HCT116 (cell line): ENCODE measurements around the gene CAST. TPM values are rescaled to one million over a fixed set of nuclear protein-coding genes. Genes with fewer than 3 reads are reported as not detected.

Experiments
- ATAC-seq: fragments of 200-7000 bp; cut with Tn5 transposase; 2 replicates; pipeline ENCODE4 v1.9.1; 2020; ENCODE audit warnings: mild to moderate bottlenecking, moderate library complexity
- BruUV-seq: library from RNA; stranded (reverse); fragments of 400-500 nt; replicated peaks from 2 replicates; lab custom pipeline; 2021; lab: Mats Ljungman, UMichigan
- CTCF ChIA-PET: fragments of 300-600 bp; sonication (Branson Sonifier 250); formaldehyde crosslinking; loops from one replicate; lab custom pipeline; 2021; ENCODE audit warnings: antibody characterized with exemption; lab: Charles Lee
- POLR2A ChIA-PET: fragments of 300-600, 350-600 bp; sonication (Branson Sonifier 250); formaldehyde crosslinking; loops from one replicate; lab custom pipeline; 2021; ENCODE audit warnings: antibody characterized with exemption; lab: Charles Lee
- RAD21 ChIA-PET, 2 experiments: fragments of 300-600 bp; sonication (Branson Sonifier 250); formaldehyde crosslinking; loops; one replicate each; lab custom pipeline; 2023; ENCODE audit warnings: low total read pairs in 2 of 2; ENCODE audit not compliant: uncharacterized antibody in 2 of 2, unreplicated experiment in 2 of 2, low non-redundant PET in 1 of 2; lab: Charles Lee
- DNase-seq: peaks from one replicate; pipeline ENCODE4 v3.0.0-alpha.2; 2010; ENCODE audit warnings: low read depth, low spot score
- H2AFZ ChIP-seq: fragments of 200-600 bp; shearing (Covaris generic), sonication (generic); 2 replicates; pipeline ENCODE4 v1.6.1; 2017; ENCODE audit warnings: low read depth, mixed run types, mixed read lengths, antibody characterized with exemption, low read length; ENCODE audit not compliant: poor library complexity, severe bottlenecking
- H3K27ac ChIP-seq: 2 replicates; pipeline ENCODE4 v1.5.1; 2012; ENCODE audit warnings: low read depth, low read length
- H3K27me3 ChIP-seq: fragments of 200-600 bp; sonication (generic); 2 replicates; pipeline ENCODE4 v1.6.1; 2016; ENCODE audit warnings: mixed run types, low read length, mixed read lengths; ENCODE audit not compliant: insufficient read depth
- H3K36me3 ChIP-seq, 2 experiments: fragments of 200-500 bp in 1 of 2; fragments of 200-600 bp in 1 of 2; sonication (Bioruptor generic) in 1 of 2; sonication (generic) in 1 of 2; 2 replicates each; pipeline versions ENCODE4 v1.5.1 to v1.6.1; 2014 to 2016; ENCODE audit warnings: low read length in 2 of 2, inconsistent platforms in 1 of 2, mixed read lengths in 1 of 2, mixed run types in 1 of 2; ENCODE audit not compliant: insufficient read depth in 2 of 2, control insufficient read depth in 1 of 2
- H3K4me1 ChIP-seq, 2 experiments: fragments of 200-600 bp in 1 of 2; sonication (generic) in 1 of 2; 2 replicates each; pipeline versions ENCODE4 v1.5.1 to v1.6.1; 2012 to 2017; ENCODE audit warnings: low read length in 2 of 2, inconsistent platforms in 1 of 2, mild to moderate bottlenecking in 1 of 2, mixed read lengths in 1 of 2, mixed run types in 1 of 2, moderate library complexity in 1 of 2; ENCODE audit not compliant: insufficient read depth in 2 of 2, control insufficient read depth in 1 of 2
- H3K4me2 ChIP-seq: fragments of 200-600 bp; sonication (generic); 2 replicates; pipeline ENCODE4 v1.6.1; 2017; ENCODE audit warnings: mixed run types, low read length, mixed read lengths
- H3K4me3 ChIP-seq, 2 experiments: fragments of 200-600 bp in 1 of 2; sonication (generic) in 1 of 2; replicated peaks in 1 of 2; 2 replicates each; pipeline ENCODE4 v1.5.1; 2011 to 2016; ENCODE audit warnings: low read length in 2 of 2, control low read depth in 1 of 2, low read depth in 1 of 2, mild to moderate bottlenecking in 1 of 2, mixed read lengths in 1 of 2, mixed run types in 1 of 2
- H3K79me2 ChIP-seq: fragments of 200-600 bp; sonication (generic); 2 replicates; pipeline ENCODE4 v1.6.1; 2017; ENCODE audit warnings: mild to moderate bottlenecking, mixed run types, low read length, moderate library complexity, mixed read lengths; ENCODE audit not compliant: insufficient read depth
- H3K9ac ChIP-seq: fragments of 200-600 bp; sonication (generic); 2 replicates; pipeline ENCODE4 v1.6.1; 2016; ENCODE audit warnings: low read length, mixed read lengths
- H3K9me2 ChIP-seq: fragments of 200-600 bp; sonication (generic), shearing (Covaris generic); 2 replicates; pipeline ENCODE4 v1.6.1; 2017; ENCODE audit warnings: mixed run types, mild to moderate bottlenecking, moderate library complexity; ENCODE audit not compliant: insufficient read depth
- H3K9me3 ChIP-seq, 2 experiments: fragments of 200-500 bp in 1 of 2; fragments of 200-600 bp in 1 of 2; sonication (Bioruptor generic) in 1 of 2; sonication (generic) in 1 of 2; 2 replicates each; pipeline ENCODE4 v1.6.1; 2014 to 2017; ENCODE audit warnings: low read length in 2 of 2, mixed read lengths in 2 of 2, inconsistent platforms in 1 of 2, low read depth in 1 of 2, mild to moderate bottlenecking in 1 of 2, mixed run types in 1 of 2, moderate library complexity in 1 of 2; ENCODE audit not compliant: control insufficient read depth in 1 of 2, insufficient read depth in 1 of 2
- H4K20me1 ChIP-seq: fragments of 200-600 bp; sonication (generic), shearing (Covaris generic); 2 replicates; pipeline ENCODE4 v1.6.1; 2017; ENCODE audit warnings: mixed run types, mild to moderate bottlenecking, moderate library complexity; ENCODE audit not compliant: insufficient read depth
- EGR1 ChIP-seq: IDR thresholded peaks from 2 replicates; pipeline ENCODE4 v1.6.1; 2012; ENCODE audit warnings: low read depth
- EZH2phosphoT487 ChIP-seq: fragments of 200-600 bp; IDR thresholded peaks from 2 replicates; pipeline ENCODE4 v1.6.1; 2018; ENCODE audit warnings: antibody characterized with exemption, borderline replicate concordance
- FOSL1 ChIP-seq: IDR thresholded peaks from 2 replicates; pipeline ENCODE4 v1.6.1; 2012; ENCODE audit warnings: low read depth
- JUND ChIP-seq: IDR thresholded peaks from 2 replicates; pipeline ENCODE4 v1.6.1; 2012
- POLR2AphosphoS5 ChIP-seq: IDR thresholded peaks from 2 replicates; pipeline ENCODE4 v1.6.1; 2011; ENCODE audit warnings: mild to moderate bottlenecking, low read depth, low read length, moderate library complexity
- RAD21 ChIP-seq: IDR thresholded peaks from 2 replicates; pipeline ENCODE4 v1.6.1; 2012; ENCODE audit warnings: low read depth, mild to moderate bottlenecking
- SP1 ChIP-seq: IDR thresholded peaks from 2 replicates; pipeline ENCODE4 v1.6.1; 2012; ENCODE audit warnings: low read depth
- TCF7L2 ChIP-seq: IDR thresholded peaks from 2 replicates; pipeline ENCODE4 v1.7.0; 2011; ENCODE audit warnings: borderline replicate concordance, inconsistent platforms; ENCODE audit not compliant: insufficient read depth, insufficient read length; ENCODE audit errors: extremely low read depth
- YY1 ChIP-seq: IDR thresholded peaks from 2 replicates; pipeline ENCODE4 v1.6.1; 2011; ENCODE audit warnings: low read length, low read depth, moderate library complexity, mild to moderate bottlenecking; ENCODE audit not compliant: insufficient replicate concordance; ENCODE audit errors: extremely low read depth
- ZFX ChIP-seq: fragments of 450-650 bp; IDR thresholded peaks from 2 replicates; pipeline ENCODE4 v1.6.1; 2017
- ZNF274 ChIP-seq: fragments of 200-500 bp; sonication (Bioruptor generic); IDR thresholded peaks from 2 replicates; pipeline ENCODE4 v1.6.1; 2014; ENCODE audit warnings: mild to moderate bottlenecking, low read depth, low read length, inconsistent platforms
- intact Hi-C: fragments of 100-400 bp; cut with micrococcal nuclease; formaldehyde crosslinking; loops from 2 replicates; pipeline ENCODE4 v1.10.0; 2022
- total RNA-seq: library from RNA; stranded (reverse); gene quantifications from one replicate; pipeline ENCODE4 v1.2.1, GENCODE V29; 2021; ENCODE audit not compliant: unreplicated experiment
- TF ChIP-seq, protein P1 (sequence below): IDR thresholded peaks from 2 replicates; pipeline ENCODE4 v1.6.1; 2012
- TF ChIP-seq, protein P2 (sequence below): IDR thresholded peaks from 2 replicates; pipeline ENCODE4 v1.6.1; 2012; ENCODE audit warnings: low read depth
- TF ChIP-seq, protein P3 (sequence below): IDR thresholded peaks from 2 replicates; pipeline ENCODE4 v1.6.1; 2011; ENCODE audit warnings: mild to moderate bottlenecking, low read length, moderate library complexity; ENCODE audit not compliant: insufficient replicate concordance; ENCODE audit errors: extremely low read depth

The CAST gene
- total RNA-seq, 1 experiment from 2014 or later: 142 TPM

DNA sequence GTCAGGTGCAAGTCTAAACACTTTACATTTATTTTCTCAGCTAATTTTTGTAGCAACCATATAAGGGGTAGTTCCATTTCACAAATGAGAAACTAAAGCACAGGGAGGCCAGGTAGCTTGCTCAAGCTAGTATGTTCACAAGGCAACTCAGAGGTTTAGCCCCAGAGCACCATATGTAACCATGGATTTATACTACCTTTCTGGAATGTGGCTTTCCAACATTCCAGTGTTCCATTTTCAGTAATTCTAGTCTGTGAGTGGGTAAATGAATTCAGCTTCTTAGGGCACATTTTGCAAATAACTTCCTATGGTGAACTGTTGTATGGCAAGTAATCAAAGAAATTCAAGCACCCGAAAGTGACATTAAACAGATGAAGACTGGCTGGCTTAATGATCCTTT, 25.0 kb upstream of the CAST start (continued):
- TF ChIP-seq YY1: no peak
- no peak for TF ChIP-seq JUND
- no peak for TF ChIP-seq TCF7L2
- TF ChIP-seq ZNF274: no peak
- no peak for TF ChIP-seq ZFX

DNA sequence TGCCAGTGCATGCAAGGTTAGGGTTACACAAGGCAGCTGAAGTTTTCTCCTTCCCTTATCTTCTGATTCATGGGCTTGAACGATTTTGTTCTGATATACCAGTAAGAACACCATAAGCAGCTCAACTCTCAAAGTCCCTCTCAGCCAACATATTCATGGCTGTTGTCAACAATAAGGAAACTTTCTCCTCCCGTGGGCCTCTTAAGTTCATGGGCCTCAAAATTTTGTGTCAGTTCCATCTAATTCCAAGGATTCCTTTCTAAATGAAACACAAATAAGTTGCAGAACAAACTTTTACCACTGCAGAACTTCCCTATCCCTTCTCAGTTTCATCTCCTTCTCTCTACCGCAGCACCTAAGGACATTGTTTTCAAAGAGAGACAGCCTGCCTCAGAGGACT, 23.6 kb upstream of the CAST start:
- no peaks in the 10 kb centered on the region for H3K4me1 ChIP-seq
- no peak overlapping the region for H3K4me3 ChIP-seq
- no peaks in the 10 kb centered on the region for H4K20me1 ChIP-seq
- H3K27ac ChIP-seq: no peak overlapping the region
- no peak overlapping the region for H3K9ac ChIP-seq
- CTCF ChIA-PET: no interaction called here
- TF ChIP-seq, protein P1, sequence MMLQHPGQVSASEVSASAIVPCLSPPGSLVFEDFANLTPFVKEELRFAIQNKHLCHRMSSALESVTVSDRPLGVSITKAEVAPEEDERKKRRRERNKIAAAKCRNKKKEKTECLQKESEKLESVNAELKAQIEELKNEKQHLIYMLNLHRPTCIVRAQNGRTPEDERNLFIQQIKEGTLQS: no peak
- TF ChIP-seq RAD21 (no peak), EZH2phosphoT487 (no peak), POLR2AphosphoS5 (no peak), FOSL1 (no peak)
- no peak overlapping the region for H3K4me2 ChIP-seq
- POLR2A ChIA-PET: no interaction called here
- H3K9me2 ChIP-seq: no peaks in the 10 kb centered on the region
- no TSS peak for BruUV-seq
- no peak overlapping the region for H2AFZ ChIP-seq
- no peaks in the 10 kb centered on the region for H3K27me3 ChIP-seq
- DNase-seq: no peak
- RAD21 ChIA-PET: no interaction called here
- H3K9me3 ChIP-seq: no peaks in the 10 kb centered on the region
- no peaks in the 10 kb centered on the region for H3K36me3 ChIP-seq
- intact Hi-C loops: no loop called here
- ATAC-seq: no peak
- no peaks in the 10 kb centered on the region for H3K79me2 ChIP-seq

DNA sequence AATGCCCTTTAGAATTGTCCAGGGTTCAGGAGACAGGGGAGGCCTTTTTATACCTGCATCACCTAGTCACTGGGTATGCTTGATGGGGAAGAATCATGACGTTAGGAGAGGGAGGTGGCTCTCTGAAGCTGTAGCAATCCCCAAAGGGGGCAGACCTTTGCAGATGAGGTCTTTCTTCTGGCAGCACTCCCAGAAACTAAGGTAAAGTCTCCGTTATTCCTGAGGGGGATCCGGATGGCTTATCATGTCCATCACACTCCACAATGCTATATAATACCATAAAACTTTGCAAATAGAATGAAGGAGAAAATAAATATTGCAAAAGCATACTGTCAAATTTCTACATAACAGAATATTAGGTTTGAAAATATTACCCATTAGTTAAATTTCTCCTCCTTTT, 21.5 kb upstream of the CAST start:
- no peak for ATAC-seq
- no peaks in the 10 kb centered on the region for H3K4me1 ChIP-seq
- no peak overlapping the region for H2AFZ ChIP-seq
- no peak overlapping the region for H3K9ac ChIP-seq
- intact Hi-C loops: no loop called here
- POLR2A ChIA-PET: no interaction called here
- no peak overlapping the region for H3K27ac ChIP-seq
- H3K27me3 ChIP-seq: no peaks in the 10 kb centered on the region
- no peak for DNase-seq
- no peaks in the 10 kb centered on the region for H3K36me3 ChIP-seq
- TF ChIP-seq YY1 (no peak), SP1 (no peak), EZH2phosphoT487 (no peak), EGR1 (no peak), FOSL1 (no peak)
- TF ChIP-seq, protein P2, sequence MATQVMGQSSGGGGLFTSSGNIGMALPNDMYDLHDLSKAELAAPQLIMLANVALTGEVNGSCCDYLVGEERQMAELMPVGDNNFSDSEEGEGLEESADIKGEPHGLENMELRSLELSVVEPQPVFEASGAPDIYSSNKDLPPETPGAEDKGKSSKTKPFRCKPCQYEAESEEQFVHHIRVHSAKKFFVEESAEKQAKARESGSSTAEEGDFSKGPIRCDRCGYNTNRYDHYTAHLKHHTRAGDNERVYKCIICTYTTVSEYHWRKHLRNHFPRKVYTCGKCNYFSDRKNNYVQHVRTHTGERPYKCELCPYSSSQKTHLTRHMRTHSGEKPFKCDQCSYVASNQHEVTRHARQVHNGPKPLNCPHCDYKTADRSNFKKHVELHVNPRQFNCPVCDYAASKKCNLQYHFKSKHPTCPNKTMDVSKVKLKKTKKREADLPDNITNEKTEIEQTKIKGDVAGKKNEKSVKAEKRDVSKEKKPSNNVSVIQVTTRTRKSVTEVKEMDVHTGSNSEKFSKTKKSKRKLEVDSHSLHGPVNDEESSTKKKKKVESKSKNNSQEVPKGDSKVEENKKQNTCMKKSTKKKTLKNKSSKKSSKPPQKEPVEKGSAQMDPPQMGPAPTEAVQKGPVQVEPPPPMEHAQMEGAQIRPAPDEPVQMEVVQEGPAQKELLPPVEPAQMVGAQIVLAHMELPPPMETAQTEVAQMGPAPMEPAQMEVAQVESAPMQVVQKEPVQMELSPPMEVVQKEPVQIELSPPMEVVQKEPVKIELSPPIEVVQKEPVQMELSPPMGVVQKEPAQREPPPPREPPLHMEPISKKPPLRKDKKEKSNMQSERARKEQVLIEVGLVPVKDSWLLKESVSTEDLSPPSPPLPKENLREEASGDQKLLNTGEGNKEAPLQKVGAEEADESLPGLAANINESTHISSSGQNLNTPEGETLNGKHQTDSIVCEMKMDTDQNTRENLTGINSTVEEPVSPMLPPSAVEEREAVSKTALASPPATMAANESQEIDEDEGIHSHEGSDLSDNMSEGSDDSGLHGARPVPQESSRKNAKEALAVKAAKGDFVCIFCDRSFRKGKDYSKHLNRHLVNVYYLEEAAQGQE: no peak
- TF ChIP-seq, protein P3, sequence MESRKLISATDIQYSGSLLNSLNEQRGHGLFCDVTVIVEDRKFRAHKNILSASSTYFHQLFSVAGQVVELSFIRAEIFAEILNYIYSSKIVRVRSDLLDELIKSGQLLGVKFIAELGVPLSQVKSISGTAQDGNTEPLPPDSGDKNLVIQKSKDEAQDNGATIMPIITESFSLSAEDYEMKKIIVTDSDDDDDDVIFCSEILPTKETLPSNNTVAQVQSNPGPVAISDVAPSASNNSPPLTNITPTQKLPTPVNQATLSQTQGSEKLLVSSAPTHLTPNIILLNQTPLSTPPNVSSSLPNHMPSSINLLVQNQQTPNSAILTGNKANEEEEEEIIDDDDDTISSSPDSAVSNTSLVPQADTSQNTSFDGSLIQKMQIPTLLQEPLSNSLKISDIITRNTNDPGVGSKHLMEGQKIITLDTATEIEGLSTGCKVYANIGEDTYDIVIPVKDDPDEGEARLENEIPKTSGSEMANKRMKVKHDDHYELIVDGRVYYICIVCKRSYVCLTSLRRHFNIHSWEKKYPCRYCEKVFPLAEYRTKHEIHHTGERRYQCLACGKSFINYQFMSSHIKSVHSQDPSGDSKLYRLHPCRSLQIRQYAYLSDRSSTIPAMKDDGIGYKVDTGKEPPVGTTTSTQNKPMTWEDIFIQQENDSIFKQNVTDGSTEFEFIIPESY: no peak
- TF ChIP-seq, all 23 proteins: peak for 0
- Histone ChIP-seq H3K9me2 (no peaks in the 10 kb centered on the region), H3K79me2 (no peaks in the 10 kb centered on the region), H3K9me3 (no peaks in the 10 kb centered on the region), H3K4me2 (no peak overlapping the region), H3K4me3 (no peak overlapping the region), H4K20me1 (no peaks in the 10 kb centered on the region)
- RAD21 ChIA-PET: no interaction called here
- BruUV-seq: no TSS peak
- CTCF ChIA-PET: no interaction called here
